Prostate gland (tissue), 2 donors: ENCODE results near the gene FRMD1. TPM values are rescaled to one million over a fixed set of nuclear protein-coding genes. Genes with fewer than 3 reads are reported as not detected.

Experiments used
- DNase-seq: peaks from one replicate; pipeline ENCODE4 v3.0.0-alpha.2; 2019; ENCODE audit warnings: low spot score
- H3K27ac ChIP-seq, 2 donors: fragments of 200-600 bp; sonication (generic); 2 replicates each; pipeline ENCODE4 v1.5.1; 2017 to 2019
- H3K27me3 ChIP-seq: fragments of 200-600 bp; sonication (generic); replicated peaks from 2 replicates; pipeline ENCODE4 v1.5.1; 2019; ENCODE audit not compliant: insufficient read depth
- H3K36me3 ChIP-seq, 2 donors: fragments of 200-600 bp; sonication (generic); 1 replicate in 1 of 2; 2 replicates in 1 of 2; pipeline versions ENCODE4 v1.5.1 to v1.8.1; 2017 to 2019
- H3K4me1 ChIP-seq: fragments of 200-600 bp; sonication (generic); replicated peaks from 2 replicates; pipeline ENCODE4 v1.5.1; 2019
- H3K4me3 ChIP-seq, 2 donors: fragments of 200-600 bp; sonication (generic); 2 replicates each; pipeline ENCODE4 v1.5.1; 2017 to 2019
- H3K9me3 ChIP-seq: fragments of 200-600 bp; sonication (generic); 2 replicates; pipeline ENCODE4 v1.5.1; 2017
- POLR2A ChIP-seq: fragments of 450-650 bp; IDR thresholded peaks from one replicate; pipeline ENCODE4 v1.6.1; 2016; ENCODE audit warnings: antibody characterized with exemption, mild to moderate bottlenecking
- POLR2AphosphoS5 ChIP-seq: sonication (generic); formaldehyde crosslinking; IDR thresholded peaks from one replicate; pipeline ENCODE4 v1.6.1; 2017; ENCODE audit warnings: antibody characterized with exemption
- whole genome bisulfite sequencing: methylation state at CpG from one replicate; pipeline ENCODE4 v1.1.5; 2018; 5-methylcytosine and 5-hydroxymethylcytosine counted together
- intact Hi-C: fragments of 100-400 bp; cut with DNase I; formaldehyde crosslinking; loops from one replicate; pipeline ENCODE4 v1.14.2; 2022
- total RNA-seq, 2 donors: library from RNA; depleted of rRNA; stranded (reverse); fragments of >200 nt; gene quantifications; one replicate each; pipeline ENCODE4 v1.1.0, GENCODE V29; 2016
- TF ChIP-seq, protein P1 (sequence below), 4 experiments: fragments of 200-600 bp in 2 of 4; fragments of 450-650 bp in 2 of 4; sonication (generic) in 2 of 4; IDR thresholded peaks; 1 replicate in 3 of 4; 2 replicates in 1 of 4; pipeline ENCODE4 v1.5.1; 2016 to 2019; ENCODE audit warnings: antibody characterized with exemption in 4 of 4, mild to moderate bottlenecking in 2 of 4, moderate library complexity in 2 of 4

FRMD1 gene
- total RNA-seq, 2 donors from 2014 or later: 0.18 to 2.2 TPM

DNA sequence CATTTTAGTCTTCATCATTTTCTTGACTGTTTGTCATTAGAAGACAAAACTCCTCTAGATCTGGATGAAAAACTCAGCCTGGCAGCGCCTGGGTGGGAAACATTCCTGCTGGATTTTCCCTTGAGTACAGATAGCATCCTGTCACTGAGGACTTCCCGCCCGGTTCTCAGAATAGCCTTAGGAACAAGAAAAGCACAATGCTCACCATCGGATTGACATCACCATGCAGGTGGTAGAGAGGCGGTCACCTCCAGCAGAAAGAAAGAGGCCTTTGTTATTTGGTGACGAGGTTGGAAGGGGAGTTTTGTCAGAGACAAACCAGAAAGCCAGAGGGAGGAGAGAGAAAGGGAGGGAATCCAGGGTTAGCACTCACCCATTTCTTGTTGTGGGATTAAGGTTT is 41.8 kb downstream of the FRMD1 start:
- no peak overlapping the region for H3K27ac ChIP-seq
- TF ChIP-seq, protein P1, sequence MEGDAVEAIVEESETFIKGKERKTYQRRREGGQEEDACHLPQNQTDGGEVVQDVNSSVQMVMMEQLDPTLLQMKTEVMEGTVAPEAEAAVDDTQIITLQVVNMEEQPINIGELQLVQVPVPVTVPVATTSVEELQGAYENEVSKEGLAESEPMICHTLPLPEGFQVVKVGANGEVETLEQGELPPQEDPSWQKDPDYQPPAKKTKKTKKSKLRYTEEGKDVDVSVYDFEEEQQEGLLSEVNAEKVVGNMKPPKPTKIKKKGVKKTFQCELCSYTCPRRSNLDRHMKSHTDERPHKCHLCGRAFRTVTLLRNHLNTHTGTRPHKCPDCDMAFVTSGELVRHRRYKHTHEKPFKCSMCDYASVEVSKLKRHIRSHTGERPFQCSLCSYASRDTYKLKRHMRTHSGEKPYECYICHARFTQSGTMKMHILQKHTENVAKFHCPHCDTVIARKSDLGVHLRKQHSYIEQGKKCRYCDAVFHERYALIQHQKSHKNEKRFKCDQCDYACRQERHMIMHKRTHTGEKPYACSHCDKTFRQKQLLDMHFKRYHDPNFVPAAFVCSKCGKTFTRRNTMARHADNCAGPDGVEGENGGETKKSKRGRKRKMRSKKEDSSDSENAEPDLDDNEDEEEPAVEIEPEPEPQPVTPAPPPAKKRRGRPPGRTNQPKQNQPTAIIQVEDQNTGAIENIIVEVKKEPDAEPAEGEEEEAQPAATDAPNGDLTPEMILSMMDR (IDR thresholded peaks at IDR 0.05): no peak
- TF ChIP-seq POLR2A (no peak), POLR2AphosphoS5 (no peak)
- WGBS: 66% methylated on average over 6 of the region's 6 CpGs
- no peaks in the 10 kb centered on the region for H3K9me3 ChIP-seq
- H3K4me3 ChIP-seq: no peak overlapping the region
- DNase-seq: no peak
- intact Hi-C loops: no loop called here
- no peaks in the 10 kb centered on the region for H3K27me3 ChIP-seq
- H3K36me3 ChIP-seq: no peaks in the 10 kb centered on the region
- H3K4me1 ChIP-seq: no peaks in the 10 kb centered on the region

DNA sequence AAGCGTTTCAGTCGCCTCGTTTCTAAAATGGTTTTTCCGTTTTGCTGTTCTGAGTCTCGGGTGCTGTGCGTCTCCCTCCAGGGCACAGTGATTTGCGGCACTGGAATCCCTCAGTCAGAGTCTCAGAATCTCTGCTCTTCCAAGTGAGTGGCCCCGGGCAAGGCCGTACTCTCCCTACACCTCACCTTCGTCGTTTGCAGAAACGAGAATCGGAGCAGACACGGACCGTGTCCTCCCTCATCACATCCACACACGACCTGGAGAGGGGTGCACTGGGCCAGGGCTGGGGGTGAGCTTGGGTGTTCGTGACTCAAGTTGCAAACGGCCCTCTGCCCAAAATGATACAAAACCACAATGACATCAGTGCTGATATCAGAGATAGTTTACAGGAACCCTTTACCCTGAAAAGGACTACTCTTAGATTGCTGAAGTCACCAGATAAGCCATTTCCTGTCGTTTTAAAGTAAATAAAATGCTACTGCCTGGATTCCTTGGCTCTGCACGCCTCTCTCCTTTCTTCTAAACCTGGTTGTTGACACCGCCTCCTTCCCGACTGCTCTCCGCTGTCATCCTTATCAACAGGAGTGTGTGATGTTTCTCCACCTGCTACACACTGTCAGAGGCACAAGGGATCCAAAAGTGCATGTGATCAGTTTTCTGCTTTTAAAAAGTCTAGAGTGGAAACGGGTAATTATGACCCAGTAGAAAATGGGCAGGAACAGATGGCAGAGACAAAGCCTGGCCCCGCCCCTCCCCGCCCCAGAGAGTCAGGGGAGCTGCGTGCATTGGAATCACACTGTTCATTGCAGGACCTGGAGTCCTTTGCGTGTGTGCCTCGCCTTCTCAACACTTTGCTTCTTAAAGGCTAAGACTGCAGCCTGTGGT is 43.1 kb downstream of the FRMD1 start:
- WGBS: 38% methylated on average over 29 of the region's 29 CpGs
- H3K27me3 ChIP-seq: no peaks in the 10 kb centered on the region
- H3K27ac ChIP-seq: peak overlapping the region; percentile 35 to 51
- H3K9me3 ChIP-seq: no peaks in the 10 kb centered on the region
- intact Hi-C loops: no loop called here
- no peak for DNase-seq
- no peak for TF ChIP-seq POLR2AphosphoS5
- no peak for TF ChIP-seq POLR2A
- TF ChIP-seq, protein P1 (IDR thresholded peaks at IDR 0.05): no peak
- no peaks in the 10 kb centered on the region for H3K36me3 ChIP-seq
- H3K4me1 ChIP-seq: no peaks in the 10 kb centered on the region
- H3K4me3 ChIP-seq: peak overlapping the region; percentile 20 to 28

DNA sequence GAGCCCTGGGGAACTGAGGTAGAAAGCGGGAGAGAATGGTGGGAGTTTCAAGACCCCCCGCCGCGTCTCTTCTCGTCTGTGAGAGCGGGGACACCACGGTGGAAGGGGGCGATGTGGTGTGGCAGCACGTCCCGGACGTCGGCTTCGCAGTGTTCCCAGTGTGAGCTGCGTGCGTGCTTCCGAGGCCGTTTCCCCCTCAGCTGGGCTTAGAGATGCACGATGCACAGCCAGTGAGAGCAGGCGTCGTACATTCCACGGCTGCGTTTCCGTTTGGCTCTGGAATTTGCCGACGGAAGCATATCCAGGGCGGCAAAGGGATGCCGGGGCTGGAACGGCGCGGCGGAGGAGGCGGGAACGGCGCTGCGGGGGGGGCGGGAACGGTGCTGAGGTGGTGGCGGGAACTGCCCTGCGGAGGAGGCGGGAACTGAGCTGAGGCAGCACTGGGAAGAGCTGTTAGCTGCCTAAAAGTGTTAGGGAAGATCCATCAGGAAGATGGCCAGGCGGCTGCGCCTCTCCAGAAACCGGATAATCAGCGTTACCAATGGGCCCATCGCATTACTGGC is 43.8 kb downstream of the FRMD1 start:
- Histone ChIP-seq H3K4me1 (no peaks in the 10 kb centered on the region), H3K4me3 (peak overlapping the region; percentile 20 to 28), H3K36me3 (no peaks in the 10 kb centered on the region), H3K27me3 (no peaks in the 10 kb centered on the region), H3K9me3 (no peaks in the 10 kb centered on the region), H3K27ac (peak overlapping the region; percentile 35 to 51)
- TF ChIP-seq POLR2AphosphoS5: no peak
- TF ChIP-seq POLR2A: no peak
- TF ChIP-seq, protein P1 (IDR thresholded peaks at IDR 0.05): no peak
- intact Hi-C loops: no loop called here
- peak; percentile 24 for DNase-seq
- WGBS: 23% methylated on average over 37 of the region's 45 CpGs

DNA sequence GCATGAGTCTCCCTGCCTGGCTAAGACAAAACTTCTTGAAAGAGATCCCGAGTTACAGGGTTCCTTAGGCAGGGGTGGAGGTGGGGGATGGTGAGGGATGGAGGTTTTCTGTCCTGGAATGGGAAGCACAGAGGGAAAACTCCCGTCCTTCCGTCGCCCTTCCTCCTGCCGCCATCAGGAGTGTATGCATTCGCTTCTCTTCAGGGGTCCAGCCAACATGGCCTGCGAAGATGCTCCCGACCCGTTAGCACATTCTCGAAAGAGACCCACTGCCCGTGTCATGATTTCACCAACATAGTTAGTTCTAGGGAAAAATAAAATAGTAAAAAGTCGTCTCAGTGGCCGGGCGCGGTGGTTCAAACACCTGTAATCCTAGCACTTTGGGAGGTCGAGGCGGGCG is 44.5 kb downstream of the FRMD1 start:
- intact Hi-C loops: no loop called here
- no peaks in the 10 kb centered on the region for H3K36me3 ChIP-seq
- no peak overlapping the region for H3K27ac ChIP-seq
- DNase-seq: no peak
- H3K27me3 ChIP-seq: no peaks in the 10 kb centered on the region
- TF ChIP-seq POLR2A (no peak), POLR2AphosphoS5 (no peak)
- TF ChIP-seq, protein P1 (IDR thresholded peaks at IDR 0.05): no peak
- WGBS: 93% methylated on average over 18 of the region's 18 CpGs
- H3K9me3 ChIP-seq: no peaks in the 10 kb centered on the region
- H3K4me3 ChIP-seq: no peak overlapping the region
- no peaks in the 10 kb centered on the region for H3K4me1 ChIP-seq

DNA sequence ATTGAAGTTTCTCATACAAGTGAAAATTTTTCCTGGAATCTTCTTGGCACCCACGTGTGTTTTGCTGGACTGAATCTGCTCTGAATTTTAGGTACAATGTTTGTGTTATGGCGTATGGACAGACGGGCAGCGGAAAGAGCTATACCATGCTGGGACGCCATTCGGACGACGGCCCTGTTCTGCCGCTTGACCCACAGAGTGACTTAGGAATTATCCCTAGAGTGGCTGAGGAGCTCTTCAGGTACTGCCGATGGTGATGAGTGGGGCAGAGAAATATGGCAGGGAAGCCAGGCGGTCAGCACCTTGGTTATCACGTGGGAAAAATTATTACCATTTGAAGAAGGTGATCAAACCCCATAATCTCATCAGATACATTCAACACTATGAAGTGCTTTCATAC is 45.2 kb downstream of the FRMD1 start:
- Histone ChIP-seq H3K4me1 (no peaks in the 10 kb centered on the region), H3K4me3 (no peak overlapping the region), H3K27me3 (no peaks in the 10 kb centered on the region), H3K27ac (no peak overlapping the region), H3K9me3 (no peaks in the 10 kb centered on the region), H3K36me3 (no peaks in the 10 kb centered on the region)
- 94% methylated on average over 12 of the region's 12 CpGs for WGBS
- no peak for DNase-seq
- intact Hi-C loops: no loop called here
- TF ChIP-seq POLR2AphosphoS5 (no peak), POLR2A (no peak)
- TF ChIP-seq, protein P1 (IDR thresholded peaks at IDR 0.05): no peak
